Panc1 (cell line): ENCODE results near the gene ZCCHC7. TPM values are rescaled to one million over a fixed set of nuclear protein-coding genes. Genes with fewer than 3 reads are reported as not detected.
"Not testable (repeated sequence)": the region's sequence is repeated elsewhere in the genome, so short reads cannot be mapped to it uniquely, and the experiment has no call there.

Source experiments
- ATAC-seq: fragments of 200-7000 bp; cut with Tn5 transposase; 2 replicates; pipeline ENCODE4 v1.9.1; 2020; ENCODE audit warnings: mild to moderate bottlenecking, moderate library complexity
- BruUV-seq: library from RNA; stranded (reverse); fragments of 400-500 nt; replicated peaks from 2 replicates; lab custom pipeline; 2021; lab: Mats Ljungman, UMichigan
- CTCF ChIA-PET: fragments of 300-600 bp; sonication (Branson Sonifier 250); formaldehyde crosslinking; loops from one replicate; lab custom pipeline; 2022; ENCODE audit warnings: antibody characterized with exemption; lab: Charles Lee
- POLR2A ChIA-PET: fragments of 300-600 bp; sonication (Branson Sonifier 250); formaldehyde crosslinking; loops from one replicate; lab custom pipeline; 2022; ENCODE audit warnings: antibody characterized with exemption; lab: Charles Lee
- DNase-seq: peaks from one replicate; pipeline ENCODE4 v3.0.0-alpha.2; 2010; ENCODE audit warnings: low read depth, low spot score
- H3K27ac ChIP-seq: 2 replicates; pipeline ENCODE4 v1.5.1; 2011; ENCODE audit warnings: mild to moderate bottlenecking, low read length, inconsistent platforms
- H3K27me3 ChIP-seq: fragments of 200-500 bp; sonication (Bioruptor generic); 2 replicates; pipeline ENCODE4 v1.6.0; 2014; ENCODE audit warnings: low read length, inconsistent platforms; ENCODE audit not compliant: control insufficient read depth, insufficient read depth
- H3K36me3 ChIP-seq: fragments of 200-500 bp; sonication (Bioruptor generic); 2 replicates; pipeline ENCODE4 v1.5.1; 2014; ENCODE audit warnings: inconsistent platforms, mild to moderate bottlenecking, low read length, moderate library complexity; ENCODE audit not compliant: control insufficient read depth, insufficient read depth
- H3K4me1 ChIP-seq: 2 replicates; pipeline ENCODE4 v1.5.1; 2011; ENCODE audit warnings: inconsistent platforms, mild to moderate bottlenecking, low read length, moderate library complexity; ENCODE audit not compliant: control insufficient read depth, insufficient read depth
- H3K4me3 ChIP-seq, 2 experiments: 2 replicates each; pipeline ENCODE4 v1.5.1; 2011 to 2012; ENCODE audit warnings: low read depth in 2 of 2, low read length in 2 of 2, mild to moderate bottlenecking in 2 of 2, inconsistent platforms in 1 of 2, moderate library complexity in 1 of 2
- H3K9me3 ChIP-seq: fragments of 200-500 bp; sonication (Bioruptor generic); 2 replicates; pipeline ENCODE4 v1.5.1; 2014; ENCODE audit warnings: low read depth, mild to moderate bottlenecking, inconsistent platforms, low read length, moderate library complexity; ENCODE audit not compliant: control insufficient read depth, insufficient read depth
- POLR2AphosphoS5 ChIP-seq: IDR thresholded peaks from 2 replicates; pipeline ENCODE4 v1.6.1; 2012; ENCODE audit warnings: mild to moderate bottlenecking, low read depth, low read length, moderate library complexity
- TCF7L2 ChIP-seq: IDR thresholded peaks from 2 replicates; pipeline ENCODE4 v1.6.1; 2011; ENCODE audit warnings: mild to moderate bottlenecking, low read depth, low read length, inconsistent platforms
- in situ Hi-C: cut with HindIII; loops from 2 replicates; pipeline ENCODE4 v1.10.0; 2016; ENCODE audit warnings: low sequenced_read_pairs, low pct_unique_long_range_greater_than_20kb
- intact Hi-C: fragments of 100-400 bp; cut with micrococcal nuclease; formaldehyde crosslinking; loops from one replicate; pipeline ENCODE4 v1.10.0; 2022; ENCODE audit not compliant: unreplicated experiment
- total RNA-seq: library from RNA; stranded (reverse); gene quantifications from one replicate; pipeline ENCODE4 v1.2.1, GENCODE V29; 2021; ENCODE audit not compliant: unreplicated experiment
- TF ChIP-seq, protein P1 (sequence below), 2 experiments: IDR thresholded peaks; 2 replicates each; pipeline ENCODE4 v1.6.1; 2011 to 2012; ENCODE audit warnings: low read depth in 2 of 2, control low read depth in 1 of 2, low read length in 1 of 2, mild to moderate bottlenecking in 1 of 2, moderate library complexity in 1 of 2; ENCODE audit not compliant: insufficient read depth in 1 of 2
- TF ChIP-seq, protein P2 (sequence below): fragments of 450-650 bp; IDR thresholded peaks from 2 replicates; pipeline ENCODE4 v1.5.1; 2017; ENCODE audit warnings: mild to moderate bottlenecking

The ZCCHC7 gene
- total RNA-seq, 1 experiment from 2014 or later, result 43.7 TPM

DNA sequence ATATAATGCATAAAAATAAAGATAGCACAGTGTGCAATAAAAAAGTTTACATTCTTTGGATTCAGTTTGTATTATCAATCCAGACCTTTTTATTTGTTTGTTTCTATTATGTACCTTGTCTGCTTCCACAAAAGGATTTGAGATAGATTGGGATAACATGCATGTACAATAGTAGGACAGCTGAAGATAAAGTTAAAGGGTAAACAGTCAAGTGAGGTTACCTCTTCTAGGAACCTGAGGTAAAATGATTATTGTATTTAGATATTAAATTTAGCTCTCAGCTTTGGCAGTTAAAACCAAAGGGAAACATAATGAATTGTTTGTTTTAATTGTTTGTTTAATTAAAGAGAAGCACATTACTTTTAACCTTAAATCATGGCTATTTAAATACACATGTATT lies 81.7 kb downstream of the ZCCHC7 start:
- ChIA-PET POLR2A (interaction anchor here (0.6 kb wide), 1 partner anchor 63 kb away, joined by 9 read pairs; no protein-coding TSS in a partner anchor), CTCF (no interaction called here)
- Histone ChIP-seq H3K9me3 (no peaks in the 10 kb centered on the region), H3K4me1 (peaks cover 15% of the 10 kb centered on the region), H3K27me3 (no peaks in the 10 kb centered on the region), H3K4me3 (no peak overlapping the region), H3K36me3 (no peaks in the 10 kb centered on the region), H3K27ac (no peak overlapping the region)
- in situ Hi-C loops, result no loop called here
- intact Hi-C loops, result no loop called here
- no peak for DNase-seq
- TF ChIP-seq, protein P1, sequence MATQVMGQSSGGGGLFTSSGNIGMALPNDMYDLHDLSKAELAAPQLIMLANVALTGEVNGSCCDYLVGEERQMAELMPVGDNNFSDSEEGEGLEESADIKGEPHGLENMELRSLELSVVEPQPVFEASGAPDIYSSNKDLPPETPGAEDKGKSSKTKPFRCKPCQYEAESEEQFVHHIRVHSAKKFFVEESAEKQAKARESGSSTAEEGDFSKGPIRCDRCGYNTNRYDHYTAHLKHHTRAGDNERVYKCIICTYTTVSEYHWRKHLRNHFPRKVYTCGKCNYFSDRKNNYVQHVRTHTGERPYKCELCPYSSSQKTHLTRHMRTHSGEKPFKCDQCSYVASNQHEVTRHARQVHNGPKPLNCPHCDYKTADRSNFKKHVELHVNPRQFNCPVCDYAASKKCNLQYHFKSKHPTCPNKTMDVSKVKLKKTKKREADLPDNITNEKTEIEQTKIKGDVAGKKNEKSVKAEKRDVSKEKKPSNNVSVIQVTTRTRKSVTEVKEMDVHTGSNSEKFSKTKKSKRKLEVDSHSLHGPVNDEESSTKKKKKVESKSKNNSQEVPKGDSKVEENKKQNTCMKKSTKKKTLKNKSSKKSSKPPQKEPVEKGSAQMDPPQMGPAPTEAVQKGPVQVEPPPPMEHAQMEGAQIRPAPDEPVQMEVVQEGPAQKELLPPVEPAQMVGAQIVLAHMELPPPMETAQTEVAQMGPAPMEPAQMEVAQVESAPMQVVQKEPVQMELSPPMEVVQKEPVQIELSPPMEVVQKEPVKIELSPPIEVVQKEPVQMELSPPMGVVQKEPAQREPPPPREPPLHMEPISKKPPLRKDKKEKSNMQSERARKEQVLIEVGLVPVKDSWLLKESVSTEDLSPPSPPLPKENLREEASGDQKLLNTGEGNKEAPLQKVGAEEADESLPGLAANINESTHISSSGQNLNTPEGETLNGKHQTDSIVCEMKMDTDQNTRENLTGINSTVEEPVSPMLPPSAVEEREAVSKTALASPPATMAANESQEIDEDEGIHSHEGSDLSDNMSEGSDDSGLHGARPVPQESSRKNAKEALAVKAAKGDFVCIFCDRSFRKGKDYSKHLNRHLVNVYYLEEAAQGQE (IDR thresholded peaks at IDR 0.05; ENCODE audit: insufficient read depth in 1 of 2, low read depth in 2 of 2, low read length in 1 of 2), result no peak
- no TSS peak for BruUV-seq
- ATAC-seq, result no peak

DNA sequence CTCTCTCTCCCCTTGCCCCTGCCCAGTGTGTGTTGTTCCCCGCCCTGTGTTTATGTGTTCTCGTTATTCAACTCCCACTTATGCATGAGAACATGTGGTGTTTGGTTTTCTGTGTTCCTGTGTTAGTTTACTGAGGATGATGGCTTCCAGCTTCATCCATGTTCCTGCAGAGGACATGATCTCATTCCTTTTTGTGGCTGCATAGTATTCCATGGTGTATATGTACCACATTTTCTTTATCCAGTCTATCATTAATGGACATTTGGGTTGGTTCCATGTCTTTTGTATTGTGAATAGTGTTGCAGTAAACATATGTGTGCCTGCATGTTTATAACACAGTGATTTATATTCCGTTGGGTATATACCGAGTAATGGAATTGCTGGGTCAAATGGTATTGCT lies 83.1 kb downstream of the ZCCHC7 start:
- ATAC-seq, intact Hi-C loops, H3K9me3 ChIP-seq, H3K4me1 ChIP-seq, POLR2A ChIA-PET, CTCF ChIA-PET, H3K27me3 ChIP-seq, DNase-seq, in situ Hi-C loops, H3K27ac ChIP-seq, H3K4me3 ChIP-seq, H3K36me3 ChIP-seq, BruUV-seq: not testable (repeated sequence)

DNA sequence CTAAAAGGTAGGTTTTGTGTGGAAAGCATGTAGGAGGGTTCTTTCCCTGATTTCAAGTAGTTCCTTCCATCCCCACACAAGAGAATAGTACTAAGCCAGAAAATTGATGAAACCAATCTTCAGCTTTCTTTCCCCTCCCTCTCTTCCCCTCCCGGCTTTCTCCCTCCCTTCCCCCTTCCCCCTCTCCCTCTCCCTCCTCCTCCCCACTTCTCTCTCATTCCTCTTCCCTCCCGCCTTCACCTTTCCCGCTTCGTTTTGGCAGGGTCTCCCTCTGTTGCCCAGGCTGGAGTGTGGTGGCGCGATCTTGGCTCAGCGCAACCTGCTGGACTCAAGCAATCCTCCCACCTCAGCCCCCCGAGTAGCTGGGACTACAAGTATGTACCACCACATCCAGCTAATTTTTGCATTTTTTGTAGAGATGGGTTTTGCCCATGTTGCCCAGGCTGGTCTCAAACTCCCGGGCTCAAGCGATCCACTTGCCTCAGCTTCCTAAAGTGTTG lies 85.8 kb downstream of the ZCCHC7 start:
- Histone ChIP-seq H3K27me3 (no peaks in the 10 kb centered on the region), H3K4me3 (no peak overlapping the region), H3K9me3 (no peaks in the 10 kb centered on the region), H3K36me3 (no peaks in the 10 kb centered on the region), H3K4me1 (no peaks in the 10 kb centered on the region; the same call in 1 of the 2 replicates), H3K27ac (no peak overlapping the region)
- POLR2A ChIA-PET, result no interaction called here
- DNase-seq, result no peak
- ATAC-seq, result no peak
- TF ChIP-seq TCF7L2 (no peak), POLR2AphosphoS5 (no peak)
- TF ChIP-seq, protein P2, sequence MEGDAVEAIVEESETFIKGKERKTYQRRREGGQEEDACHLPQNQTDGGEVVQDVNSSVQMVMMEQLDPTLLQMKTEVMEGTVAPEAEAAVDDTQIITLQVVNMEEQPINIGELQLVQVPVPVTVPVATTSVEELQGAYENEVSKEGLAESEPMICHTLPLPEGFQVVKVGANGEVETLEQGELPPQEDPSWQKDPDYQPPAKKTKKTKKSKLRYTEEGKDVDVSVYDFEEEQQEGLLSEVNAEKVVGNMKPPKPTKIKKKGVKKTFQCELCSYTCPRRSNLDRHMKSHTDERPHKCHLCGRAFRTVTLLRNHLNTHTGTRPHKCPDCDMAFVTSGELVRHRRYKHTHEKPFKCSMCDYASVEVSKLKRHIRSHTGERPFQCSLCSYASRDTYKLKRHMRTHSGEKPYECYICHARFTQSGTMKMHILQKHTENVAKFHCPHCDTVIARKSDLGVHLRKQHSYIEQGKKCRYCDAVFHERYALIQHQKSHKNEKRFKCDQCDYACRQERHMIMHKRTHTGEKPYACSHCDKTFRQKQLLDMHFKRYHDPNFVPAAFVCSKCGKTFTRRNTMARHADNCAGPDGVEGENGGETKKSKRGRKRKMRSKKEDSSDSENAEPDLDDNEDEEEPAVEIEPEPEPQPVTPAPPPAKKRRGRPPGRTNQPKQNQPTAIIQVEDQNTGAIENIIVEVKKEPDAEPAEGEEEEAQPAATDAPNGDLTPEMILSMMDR, result no peak
- TF ChIP-seq, protein P1 (IDR thresholded peaks at IDR 0.05; ENCODE audit: insufficient read depth in 1 of 2, low read depth in 2 of 2, low read length in 1 of 2), result no peak
- intact Hi-C loops, result no loop called here
- BruUV-seq, result no TSS peak
- in situ Hi-C loops, result no loop called here
- CTCF ChIA-PET, result interaction anchor here (0.8 kb wide), 1 partner anchor 24 kb away, joined by 16 read pairs; no protein-coding TSS in a partner anchor
